GM13976 (cell line): ENCODE data around the gene LARP4B.

Experiments
- DNase-seq: peaks from one replicate; pipeline ENCODE4 v3.0.0; 2012; ENCODE audit warnings: low spot score
- CTCF ChIP-seq: IDR thresholded peaks from 2 replicates; pipeline ENCODE4 v1.5.1; 2012; ENCODE audit warnings: borderline replicate concordance, mild to moderate bottlenecking; ENCODE audit not compliant: insufficient read depth; ENCODE audit errors: extremely low read depth, missing control alignments, control extremely low read depth
- in situ Hi-C: fragments of 300-500 bp; cut with MboI; formaldehyde crosslinking; loops from one replicate; pipeline ENCODE4 v1.12.0; 2022; ENCODE audit warnings: low sequenced_read_pairs, mixed read lengths, inconsistent platforms; ENCODE audit not compliant: unreplicated experiment

LARP4B gene

GRCh38 chr10:834493-834892 is 97.0 kb downstream of the LARP4B start:
- no peak for TF ChIP-seq CTCF
- no peak for DNase-seq
- in situ Hi-C loops = no loop called here

GRCh38 chr10:829241-829640 is 102.3 kb downstream of the LARP4B start:
- in situ Hi-C loops = no loop called here
- TF ChIP-seq CTCF = no peak
- no peak for DNase-seq

GRCh38 chr10:828191-828590 is 103.3 kb downstream of the LARP4B start:
- no peak for DNase-seq
- in situ Hi-C loops = no loop called here
- TF ChIP-seq CTCF = no peak

GRCh38 chr10:824946-825345 is 106.6 kb downstream of the LARP4B start:
- no peak for TF ChIP-seq CTCF
- in situ Hi-C loops = no loop called here
- no peak for DNase-seq

GRCh38 chr10:824497-824896 is 107.0 kb downstream of the LARP4B start:
- no peak for TF ChIP-seq CTCF
- in situ Hi-C loops = no loop called here
- DNase-seq = no peak

- no peak for DNase-seq
- no peak for TF ChIP-seq CTCF
- in situ Hi-C loops = no loop called here
Measured at GRCh38 chr10:822661-823367, 108.7 kb downstream of the LARP4B start.

GRCh38 chr10:822197-822596 is 109.3 kb downstream of the LARP4B start:
- no peak for DNase-seq
- in situ Hi-C loops = no loop called here
- no peak for TF ChIP-seq CTCF
